Hepatocyte (in vitro differentiated cells): ENCODE measurements around the gene PER2.

Experiments
- CTCF ChIP-seq: fragments of 200-600 bp; sonication (generic); IDR thresholded peaks from 2 replicates; pipeline ENCODE4 v1.5.1; 2016; ENCODE audit warnings: antibody characterized with exemption, mild to moderate bottlenecking; ENCODE audit not compliant: poor library complexity
- EZH2 ChIP-seq: fragments of 200-600 bp; sonication (generic); IDR thresholded peaks from 2 replicates; pipeline ENCODE4 v1.6.1; 2016; ENCODE audit warnings: antibody characterized with exemption, mild to moderate bottlenecking, borderline replicate concordance
- EZH2phosphoT487 ChIP-seq: fragments of 200-600 bp; sonication (generic); IDR thresholded peaks from one replicate; pipeline ENCODE4 v1.6.1; 2018; ENCODE audit warnings: antibody characterized with exemption, mild to moderate bottlenecking, low read depth, moderate library complexity; ENCODE audit not compliant: unreplicated experiment, severe bottlenecking

DNA sequence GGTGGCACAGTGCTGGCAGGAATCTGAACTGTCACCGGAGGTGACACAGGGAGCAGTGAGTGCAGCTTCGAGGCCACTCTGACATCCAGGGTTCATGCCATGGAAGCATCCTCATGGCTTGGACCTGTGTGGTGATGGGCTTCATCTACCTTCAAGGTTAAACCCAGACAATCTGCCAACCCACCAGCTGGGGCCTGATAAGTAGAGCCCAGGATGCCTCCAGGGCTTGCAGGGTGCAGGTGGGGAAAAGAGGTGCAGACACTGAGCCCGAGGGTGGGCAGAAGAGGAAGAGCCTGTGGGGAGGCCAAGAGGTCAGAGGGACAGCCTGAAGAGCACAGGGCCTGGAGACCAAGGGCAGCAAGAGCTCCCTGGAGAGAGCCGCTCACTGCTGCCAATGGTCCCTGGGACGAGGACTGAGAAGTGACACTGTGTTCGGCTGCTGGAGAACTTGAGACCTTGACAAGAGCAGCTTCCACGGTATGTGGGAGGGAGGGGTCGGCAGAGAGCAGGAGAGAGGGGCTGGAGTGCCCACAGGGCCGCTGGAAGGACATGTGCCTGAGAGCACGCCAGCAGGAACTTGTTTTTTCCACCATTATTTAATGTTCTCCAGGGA, 40.5 kb downstream of the PER2 start:
- TF ChIP-seq EZH2 (no peak), CTCF (no peak), EZH2phosphoT487 (no peak)
